Brain microvascular endothelial cell (primary cell): ENCODE results near the gene COQ2.

ENCODE experiments used
- DNase-seq: peaks from one replicate; pipeline ENCODE4 v3.0.0-alpha.2; 2020
- H3K27ac ChIP-seq: fragments of 250-450 bp; sonication (Bioruptor Pico); 2 replicates; pipeline ENCODE4 v1.5.1; 2020; ENCODE audit warnings: mild to moderate bottlenecking, moderate library complexity
- H3K27me3 ChIP-seq: fragments of 250-450 bp; sonication (Bioruptor Pico); replicated peaks from 2 replicates; pipeline ENCODE4 v1.5.1; 2020; ENCODE audit warnings: mild to moderate bottlenecking
- H3K36me3 ChIP-seq: fragments of 250-450 bp; sonication (Bioruptor Pico); replicated peaks from 2 replicates; pipeline ENCODE4 v1.5.1; 2020; ENCODE audit warnings: mild to moderate bottlenecking
- H3K4me3 ChIP-seq: 2 replicates; pipeline ENCODE4 v1.5.1; 2011; ENCODE audit warnings: low read depth, mild to moderate bottlenecking, control low read depth, low read length, moderate library complexity
- in situ Hi-C: cut with HindIII; loops from 2 replicates; pipeline ENCODE4 v1.10.0; 2017; ENCODE audit warnings: low sequenced_read_pairs, low pct_ligation_motif_present
- TF ChIP-seq, protein P1 (sequence below): IDR thresholded peaks from 2 replicates; pipeline ENCODE4 v1.5.1; 2011; ENCODE audit warnings: low read depth, mild to moderate bottlenecking, moderate library complexity, low read length, control low read depth, inconsistent platforms; ENCODE audit errors: missing control alignments

The COQ2 gene

DNA sequence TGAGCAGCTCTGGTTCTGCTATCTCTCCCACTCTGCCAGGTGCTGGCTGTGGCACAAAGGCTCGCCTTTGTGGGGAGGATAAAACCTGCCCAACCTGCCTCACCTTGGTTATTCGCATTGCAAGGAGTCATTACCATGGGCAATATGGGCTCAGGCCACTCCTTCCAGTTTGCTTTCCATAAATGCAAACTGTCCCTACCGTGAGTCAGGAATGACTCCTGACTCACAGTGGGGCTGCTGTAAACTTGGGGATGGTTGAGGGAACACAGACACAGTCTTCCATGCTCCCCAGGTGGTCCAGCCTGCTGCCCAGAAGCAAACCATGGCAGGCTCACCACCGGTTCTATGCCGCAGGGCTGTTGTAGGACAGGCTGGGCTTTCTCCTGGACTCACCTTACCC is 36.1 kb downstream of the COQ2 start:
- in situ Hi-C loops, result no loop called here

DNA sequence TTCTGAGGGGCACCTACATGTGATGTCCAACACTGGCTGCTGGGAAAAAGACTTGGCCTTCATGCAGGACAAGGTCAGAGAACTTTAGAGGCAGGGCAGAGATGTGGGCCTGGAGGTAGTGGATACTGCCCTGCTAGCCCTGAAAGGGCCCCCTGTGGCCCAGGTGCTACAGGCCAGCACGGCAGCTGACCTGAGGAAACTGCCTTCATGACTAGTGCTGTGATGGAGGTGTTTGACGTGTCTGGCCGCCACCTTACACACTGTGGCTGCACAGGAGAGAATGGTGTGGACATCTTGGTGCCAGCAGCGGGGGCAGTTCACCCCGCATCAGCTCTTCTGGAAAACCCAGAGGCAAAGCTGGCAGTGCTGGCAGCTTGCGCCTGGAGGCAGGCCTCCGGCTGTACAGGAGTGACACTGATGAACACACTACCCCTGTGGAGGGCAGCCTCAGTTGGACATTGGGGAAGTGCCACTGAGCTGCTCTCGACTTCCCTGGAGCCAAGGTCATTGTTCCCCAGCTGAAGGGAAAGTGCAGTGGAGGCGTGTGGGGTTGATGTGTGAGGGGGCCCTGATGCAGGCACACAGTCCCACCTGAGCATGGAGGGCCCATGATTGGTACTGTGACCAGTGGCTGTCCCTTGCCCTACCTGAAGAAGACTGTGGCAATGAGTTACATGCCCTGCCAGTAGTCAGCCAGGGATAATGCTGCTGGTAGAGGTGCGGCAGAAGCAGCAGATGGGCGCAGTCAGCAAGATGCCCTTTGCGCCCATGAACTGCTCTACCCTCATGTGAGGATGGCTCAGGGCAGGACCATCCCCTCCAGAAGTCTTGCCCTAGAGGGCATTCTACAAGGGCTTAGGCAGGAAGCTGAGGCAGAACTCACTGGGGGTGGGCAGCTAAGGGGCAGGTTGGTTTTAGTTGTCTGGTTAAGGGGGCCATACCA is 36.9 kb downstream of the COQ2 start:
- no peaks in the 10 kb centered on the region for H3K27me3 ChIP-seq
- H3K36me3 ChIP-seq, result no peaks in the 10 kb centered on the region
- TF ChIP-seq, protein P1, sequence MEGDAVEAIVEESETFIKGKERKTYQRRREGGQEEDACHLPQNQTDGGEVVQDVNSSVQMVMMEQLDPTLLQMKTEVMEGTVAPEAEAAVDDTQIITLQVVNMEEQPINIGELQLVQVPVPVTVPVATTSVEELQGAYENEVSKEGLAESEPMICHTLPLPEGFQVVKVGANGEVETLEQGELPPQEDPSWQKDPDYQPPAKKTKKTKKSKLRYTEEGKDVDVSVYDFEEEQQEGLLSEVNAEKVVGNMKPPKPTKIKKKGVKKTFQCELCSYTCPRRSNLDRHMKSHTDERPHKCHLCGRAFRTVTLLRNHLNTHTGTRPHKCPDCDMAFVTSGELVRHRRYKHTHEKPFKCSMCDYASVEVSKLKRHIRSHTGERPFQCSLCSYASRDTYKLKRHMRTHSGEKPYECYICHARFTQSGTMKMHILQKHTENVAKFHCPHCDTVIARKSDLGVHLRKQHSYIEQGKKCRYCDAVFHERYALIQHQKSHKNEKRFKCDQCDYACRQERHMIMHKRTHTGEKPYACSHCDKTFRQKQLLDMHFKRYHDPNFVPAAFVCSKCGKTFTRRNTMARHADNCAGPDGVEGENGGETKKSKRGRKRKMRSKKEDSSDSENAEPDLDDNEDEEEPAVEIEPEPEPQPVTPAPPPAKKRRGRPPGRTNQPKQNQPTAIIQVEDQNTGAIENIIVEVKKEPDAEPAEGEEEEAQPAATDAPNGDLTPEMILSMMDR, result no peak
- H3K27ac ChIP-seq, result no peak overlapping the region
- DNase-seq, result no peak
- H3K4me3 ChIP-seq, result no peak overlapping the region
- in situ Hi-C loops, result no loop called here

More for the DNA sequence above, 36.1 kb downstream of the COQ2 start:
- Histone ChIP-seq H3K36me3 (no peaks in the 10 kb centered on the region), H3K27ac (no peak overlapping the region), H3K4me3 (no peak overlapping the region), H3K27me3 (no peaks in the 10 kb centered on the region)
- TF ChIP-seq, protein P1, result no peak
- DNase-seq, result no peak

DNA sequence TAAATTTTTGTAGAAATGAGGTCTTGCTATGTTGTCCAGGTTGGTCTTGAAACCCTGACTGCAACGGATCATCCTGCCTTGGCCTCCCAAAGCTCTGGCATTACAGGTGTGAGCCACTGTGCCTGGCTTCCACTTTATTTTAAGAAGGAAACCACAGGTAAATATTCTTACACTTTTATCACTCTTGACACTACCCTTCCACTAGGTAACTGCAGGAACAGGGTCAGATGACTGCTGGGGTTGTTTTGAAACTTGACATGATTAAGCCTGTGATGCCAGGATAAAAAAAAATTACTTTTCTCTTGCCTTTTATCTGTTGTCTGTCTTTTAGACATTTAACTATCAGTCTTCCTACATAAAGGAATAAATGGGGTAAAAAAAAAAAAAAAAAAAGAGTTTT is 43.5 kb downstream of the COQ2 start:
- in situ Hi-C loops, result no loop called here
- no peak for DNase-seq
- TF ChIP-seq, protein P1, result no peak
- Histone ChIP-seq H3K4me3 (no peak overlapping the region), H3K27me3 (no peaks in the 10 kb centered on the region), H3K36me3 (no peaks in the 10 kb centered on the region), H3K27ac (no peak overlapping the region)

DNA sequence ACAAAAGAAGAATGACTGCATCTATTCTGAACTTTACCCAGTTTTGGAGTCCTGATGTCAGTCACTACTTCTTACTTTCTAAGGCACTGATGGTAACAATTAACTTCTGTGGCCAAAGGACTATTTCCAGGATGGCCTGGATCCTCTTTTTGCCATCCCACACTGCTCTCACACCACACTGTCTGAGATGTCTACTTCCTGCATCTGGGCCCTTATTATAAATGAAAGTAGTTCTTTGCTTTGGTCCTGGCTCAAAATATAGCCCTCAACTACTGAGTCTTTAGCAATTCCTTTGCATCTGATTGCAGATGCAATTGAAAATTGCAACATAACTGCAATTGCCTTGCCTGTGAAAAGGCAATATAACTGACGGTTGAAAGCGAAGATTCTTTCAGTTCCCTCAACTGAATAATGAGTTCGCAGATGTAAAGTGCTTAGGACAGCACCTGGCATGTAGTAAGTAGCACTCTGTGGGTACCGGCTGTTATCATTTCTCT is 44.2 kb downstream of the COQ2 start:
- in situ Hi-C loops, result no loop called here
- Histone ChIP-seq H3K36me3 (no peaks in the 10 kb centered on the region), H3K4me3 (no peak overlapping the region), H3K27ac (no peak overlapping the region), H3K27me3 (no peaks in the 10 kb centered on the region)
- TF ChIP-seq, protein P1, result no peak
- DNase-seq, result no peak

DNA sequence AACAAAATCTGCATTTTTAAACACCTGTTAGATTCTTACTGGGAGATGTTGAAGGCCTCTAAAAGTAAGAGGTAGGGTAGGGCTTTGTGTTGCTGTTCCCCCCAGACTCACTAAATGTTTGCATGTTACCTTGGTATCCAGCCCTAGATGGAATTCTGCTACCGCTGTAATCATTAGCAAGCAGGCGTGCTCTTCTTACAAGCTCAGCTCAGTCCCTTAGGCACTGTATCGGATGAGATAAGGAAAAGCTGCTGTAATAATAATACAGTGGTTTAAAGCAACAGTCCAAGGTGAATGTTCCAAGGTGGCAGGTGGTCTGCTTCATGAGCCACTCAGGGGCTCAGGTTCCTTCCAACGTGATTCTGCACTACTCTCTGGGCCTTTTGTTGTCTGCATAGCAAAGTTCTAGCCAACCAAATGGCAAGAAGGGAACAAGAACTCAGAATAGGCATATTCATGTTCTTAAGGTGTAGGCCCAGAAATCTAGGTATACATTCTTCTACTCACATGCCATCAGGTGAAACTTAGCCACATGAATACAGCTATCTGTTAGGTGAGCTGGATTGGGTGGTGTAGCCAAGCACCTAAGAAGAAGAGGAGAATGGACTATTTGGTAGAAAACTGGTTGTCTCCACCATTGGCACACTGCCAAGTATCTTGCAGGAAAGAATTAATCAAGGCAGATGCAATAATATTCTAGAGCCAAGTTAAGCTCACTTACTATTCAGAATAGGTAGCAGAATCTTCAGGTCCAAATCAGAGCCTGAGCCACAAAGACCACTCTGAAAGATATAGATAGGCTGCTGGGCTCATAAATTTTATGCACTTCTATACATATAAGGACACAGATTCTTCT is 46.0 kb downstream of the COQ2 start:
- no peak overlapping the region for H3K27ac ChIP-seq
- H3K4me3 ChIP-seq, result no peak overlapping the region
- no peaks in the 10 kb centered on the region for H3K36me3 ChIP-seq
- in situ Hi-C loops, result no loop called here
- DNase-seq, result no peak
- TF ChIP-seq, protein P1, result no peak
- H3K27me3 ChIP-seq, result no peaks in the 10 kb centered on the region
